ENCODE measurements around the gene KIRREL1.

Gene KIRREL1

GRCh38 chr1:158039380-158039779 is 45.9 kb downstream of the KIRREL1 start:
- Histone ChIP-seq H3K27ac (ENCODE audit: low read depth, low read length, poor library complexity, severe bottlenecking) (no peak overlapping the region), H3F3A (ENCODE audit: insufficient read depth, low read length) (no peaks in the 10 kb centered on the region), H3K4me1 (ENCODE audit: insufficient read depth, low read length, severe bottlenecking) (no peaks in the 10 kb centered on the region), H3K79me2 (ENCODE audit: insufficient read depth, low read length) (no peaks in the 10 kb centered on the region), H3K9me2 (ENCODE audit: low read depth, low read length) (no peaks in the 10 kb centered on the region), H3K4me3 (ENCODE audit: low read depth, low read length, poor library complexity, severe bottlenecking) (no peak overlapping the region), H3K9ac (ENCODE audit: low read length) (no peak overlapping the region), H2AFZ (ENCODE audit: low read length) (no peak overlapping the region), H3K9me3 (ENCODE audit: low read length) (no peaks in the 10 kb centered on the region), H3K27me3 (ENCODE audit: insufficient read depth, low read length) (no peaks in the 10 kb centered on the region), H3K4me2 (ENCODE audit: low read length) (no peak overlapping the region), H3K36me3 (ENCODE audit: insufficient read depth, low read length) (no peaks in the 10 kb centered on the region), H4K20me1 (ENCODE audit: insufficient read depth, low read length) (no peaks in the 10 kb centered on the region)
- TF ChIP-seq EZH2 (IDR thresholded peaks at IDR 0.05; ENCODE audit: borderline replicate concordance, low read length) (no peak), CTCF (IDR thresholded peaks at IDR 0.05; ENCODE audit: low read length) (no peak)

- Histone ChIP-seq H3K27me3 (ENCODE audit: insufficient read depth, low read length) (no peaks in the 10 kb centered on the region), H3K4me3 (ENCODE audit: low read depth, low read length, poor library complexity, severe bottlenecking) (no peak overlapping the region), H3K4me1 (ENCODE audit: insufficient read depth, low read length, severe bottlenecking) (no peaks in the 10 kb centered on the region), H4K20me1 (ENCODE audit: insufficient read depth, low read length) (no peaks in the 10 kb centered on the region), H3K27ac (ENCODE audit: low read depth, low read length, poor library complexity, severe bottlenecking) (no peak overlapping the region), H3K9ac (ENCODE audit: low read length) (no peak overlapping the region), H3F3A (ENCODE audit: insufficient read depth, low read length) (no peaks in the 10 kb centered on the region), H3K9me2 (ENCODE audit: low read depth, low read length) (no peaks in the 10 kb centered on the region), H3K9me3 (ENCODE audit: low read length) (no peaks in the 10 kb centered on the region), H3K36me3 (ENCODE audit: insufficient read depth, low read length) (no peaks in the 10 kb centered on the region), H3K79me2 (ENCODE audit: insufficient read depth, low read length) (no peaks in the 10 kb centered on the region), H3K4me2 (ENCODE audit: low read length) (no peak overlapping the region), H2AFZ (ENCODE audit: low read length) (no peak overlapping the region)
- TF ChIP-seq EZH2 (IDR thresholded peaks at IDR 0.05; ENCODE audit: borderline replicate concordance, low read length) (no peak), CTCF (IDR thresholded peaks at IDR 0.05; ENCODE audit: low read length) (no peak)
Measured at GRCh38 chr1:158040323-158040722, 46.9 kb downstream of the KIRREL1 start.

- 0 out of 2 replicates have a peak, but pooled peaks cover 3% of the 10 kb centered on the region for H3K27me3 ChIP-seq (ENCODE audit: insufficient read depth, low read length)
- no peak overlapping the region for H3K4me2 ChIP-seq (ENCODE audit: low read length)
- H4K20me1 ChIP-seq (ENCODE audit: insufficient read depth, low read length), result no peaks in the 10 kb centered on the region
- H3K36me3 ChIP-seq (ENCODE audit: insufficient read depth, low read length), result no peaks in the 10 kb centered on the region
- H3K9me3 ChIP-seq (ENCODE audit: low read length), result no peaks in the 10 kb centered on the region
- H3K9ac ChIP-seq (ENCODE audit: low read length), result no peak overlapping the region
- no peaks in the 10 kb centered on the region for H3F3A ChIP-seq (ENCODE audit: insufficient read depth, low read length)
- no peaks in the 10 kb centered on the region for H3K9me2 ChIP-seq (ENCODE audit: low read depth, low read length)
- no peaks in the 10 kb centered on the region for H3K4me1 ChIP-seq (ENCODE audit: insufficient read depth, low read length, severe bottlenecking)
- H3K27ac ChIP-seq (ENCODE audit: low read depth, low read length, poor library complexity, severe bottlenecking), result no peak overlapping the region
- TF ChIP-seq EZH2 (IDR thresholded peaks at IDR 0.05; ENCODE audit: borderline replicate concordance, low read length) (no peak), CTCF (IDR thresholded peaks at IDR 0.05; ENCODE audit: low read length) (no peak)
- H3K79me2 ChIP-seq (ENCODE audit: insufficient read depth, low read length), result no peaks in the 10 kb centered on the region
- no peak overlapping the region for H2AFZ ChIP-seq (ENCODE audit: low read length)
- H3K4me3 ChIP-seq (ENCODE audit: low read depth, low read length, poor library complexity, severe bottlenecking), result no peak overlapping the region
Measured at GRCh38 chr1:158043232-158043631, 49.8 kb downstream of the KIRREL1 start.
